Skeletal muscle cell (primary cell): ENCODE measurements around the gene MYBPC2.

Experiments used
- DNase-seq: peaks from one replicate; pipeline ENCODE4 v3.0.0-alpha.2; 2010; ENCODE audit warnings: low read depth
- H3K4me3 ChIP-seq: 2 replicates; pipeline ENCODE4 v1.5.1; 2011; ENCODE audit warnings: low read depth, mild to moderate bottlenecking, control low read depth, low read length, moderate library complexity

MYBPC2 gene

GRCh38 chr19:50510121-50510670 is 77.5 kb downstream of the MYBPC2 start:
- peak overlapping the region; percentile 95 for H3K4me3 ChIP-seq
- DNase-seq, result no peak

GRCh38 chr19:50510700-50511068 is 78.0 kb downstream of the MYBPC2 start:
- no peak for DNase-seq
- peak overlapping the region; percentile 95 for H3K4me3 ChIP-seq

GRCh38 chr19:50511069-50511822 is 78.6 kb downstream of the MYBPC2 start, which contains the start of gene JOSD2:
Gene JOSD2, minus strand, starts transcription at chr19:50511191. Its CDS starts 760 bp downstream, at chr19:50510431.
- peak; percentile 98 for DNase-seq
- peak within 1 kb of the TSS; percentile 95 for H3K4me3 ChIP-seq

GRCh38 chr19:50512112-50512998 is 79.7 kb downstream of the MYBPC2 start:
- peak overlapping the region; percentile 95 for H3K4me3 ChIP-seq
- DNase-seq, result no peak

GRCh38 chr19:50512999-50513745 is 80.5 kb downstream of the MYBPC2 start:
- no peak overlapping the region for H3K4me3 ChIP-seq
- no peak for DNase-seq

- no peak within 1 kb of the TSS for H3K4me3 ChIP-seq
- no peak for DNase-seq
Observed at GRCh38 chr19:50513746-50514345, 81.2 kb downstream of the MYBPC2 start, which contains the start of gene ASPDH. Gene ASPDH, minus strand, starts transcription at chr19:50513913. Its CDS starts 90 bp downstream, at chr19:50513823.

GRCh38 chr19:50514346-50515167 is 81.9 kb downstream of the MYBPC2 start:
- no peak overlapping the region for H3K4me3 ChIP-seq
- no peak for DNase-seq

- no peak overlapping the region for H3K4me3 ChIP-seq
Observed at GRCh38 chr19:50515168-50515561, 82.5 kb downstream of the MYBPC2 start.

More at GRCh38 chr19:50515168-50515561, 82.5 kb downstream of the MYBPC2 start:
- DNase-seq, result no peak
